Measurements from ENCODE around the gene SLC9A7.

The SLC9A7 gene

DNA sequence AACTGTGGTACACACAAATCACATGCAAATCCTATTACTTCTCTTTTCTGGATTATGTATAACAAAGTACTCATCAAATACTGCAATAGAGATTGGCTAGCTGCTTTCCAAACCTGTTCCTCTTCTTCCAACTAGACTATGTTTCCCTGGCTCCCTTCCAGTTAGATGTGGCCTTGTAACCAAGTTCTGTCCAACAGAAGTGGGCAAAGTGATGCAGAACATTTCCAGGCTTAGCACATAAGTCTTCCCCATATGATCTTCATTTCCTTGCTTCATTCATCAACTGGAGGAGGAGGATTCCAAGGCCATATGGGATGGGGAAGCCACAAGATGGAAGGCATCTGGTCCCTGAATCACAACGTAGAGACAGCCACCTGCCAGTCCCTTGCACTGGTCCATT, 8.0 kb downstream of the SLC9A7 start:
- Histone ChIP-seq H3K4me1 (ENCODE audit: low read depth, poor library complexity, severe bottlenecking) (no peaks in the 10 kb centered on the region), H3K4me2 (no peak overlapping the region), H2AFZ (ENCODE audit: low read depth) (no peak overlapping the region), H3K79me2 (ENCODE audit: insufficient read depth, low read depth) (no peaks in the 10 kb centered on the region), H4K20me1 (ENCODE audit: insufficient read depth) (no peaks in the 10 kb centered on the region), H3K27ac (no peak overlapping the region), H3K27me3 (ENCODE audit: insufficient read depth, low read depth) (no peaks in the 10 kb centered on the region), H3K36me3 (ENCODE audit: insufficient read depth) (no peaks in the 10 kb centered on the region), H3K4me3 (IDR thresholded peaks at IDR 0.05; ENCODE audit: insufficient read depth, low read depth, low read length) (no peak overlapping the region), H3K9ac (no peak overlapping the region)
- TF ChIP-seq, protein P1, sequence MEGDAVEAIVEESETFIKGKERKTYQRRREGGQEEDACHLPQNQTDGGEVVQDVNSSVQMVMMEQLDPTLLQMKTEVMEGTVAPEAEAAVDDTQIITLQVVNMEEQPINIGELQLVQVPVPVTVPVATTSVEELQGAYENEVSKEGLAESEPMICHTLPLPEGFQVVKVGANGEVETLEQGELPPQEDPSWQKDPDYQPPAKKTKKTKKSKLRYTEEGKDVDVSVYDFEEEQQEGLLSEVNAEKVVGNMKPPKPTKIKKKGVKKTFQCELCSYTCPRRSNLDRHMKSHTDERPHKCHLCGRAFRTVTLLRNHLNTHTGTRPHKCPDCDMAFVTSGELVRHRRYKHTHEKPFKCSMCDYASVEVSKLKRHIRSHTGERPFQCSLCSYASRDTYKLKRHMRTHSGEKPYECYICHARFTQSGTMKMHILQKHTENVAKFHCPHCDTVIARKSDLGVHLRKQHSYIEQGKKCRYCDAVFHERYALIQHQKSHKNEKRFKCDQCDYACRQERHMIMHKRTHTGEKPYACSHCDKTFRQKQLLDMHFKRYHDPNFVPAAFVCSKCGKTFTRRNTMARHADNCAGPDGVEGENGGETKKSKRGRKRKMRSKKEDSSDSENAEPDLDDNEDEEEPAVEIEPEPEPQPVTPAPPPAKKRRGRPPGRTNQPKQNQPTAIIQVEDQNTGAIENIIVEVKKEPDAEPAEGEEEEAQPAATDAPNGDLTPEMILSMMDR (conservative IDR thresholded peaks at IDR 0.05; ENCODE audit: low read depth, low read length) = no peak

DNA sequence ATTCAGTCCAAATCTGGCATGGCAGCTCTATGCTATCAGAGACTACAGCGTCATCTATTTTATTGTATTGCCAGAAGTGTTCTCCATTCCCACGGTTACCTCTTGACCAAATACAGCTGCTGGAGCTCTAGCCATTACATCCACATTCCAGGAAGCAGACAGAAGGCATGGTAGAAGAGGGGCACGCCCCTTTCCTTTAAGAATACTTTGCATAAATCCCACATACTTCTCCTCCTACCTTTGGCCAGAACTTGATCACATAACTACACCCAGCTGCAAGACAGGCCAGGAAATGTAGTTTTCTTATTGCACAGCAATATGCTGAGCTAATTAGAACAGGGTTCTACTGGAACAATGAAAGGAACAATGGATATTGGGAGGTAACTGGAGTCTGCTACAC, 14.9 kb downstream of the SLC9A7 start:
- H3K79me2 ChIP-seq (ENCODE audit: insufficient read depth, low read depth) = no peaks in the 10 kb centered on the region
- no peaks in the 10 kb centered on the region for H3K36me3 ChIP-seq (ENCODE audit: insufficient read depth)
- no peaks in the 10 kb centered on the region for H4K20me1 ChIP-seq (ENCODE audit: insufficient read depth)
- TF ChIP-seq, protein P1 (conservative IDR thresholded peaks at IDR 0.05; ENCODE audit: low read depth, low read length) = no peak
- no peak overlapping the region for H3K4me2 ChIP-seq
- H3K9ac ChIP-seq = no peak overlapping the region
- no peaks in the 10 kb centered on the region for H3K4me1 ChIP-seq (ENCODE audit: low read depth, poor library complexity, severe bottlenecking)
- no peak overlapping the region for H3K4me3 ChIP-seq (IDR thresholded peaks at IDR 0.05; ENCODE audit: insufficient read depth, low read depth, low read length)
- H3K27me3 ChIP-seq (ENCODE audit: insufficient read depth, low read depth) = no peaks in the 10 kb centered on the region
- no peak overlapping the region for H3K27ac ChIP-seq
- no peak overlapping the region for H2AFZ ChIP-seq (ENCODE audit: low read depth)

DNA sequence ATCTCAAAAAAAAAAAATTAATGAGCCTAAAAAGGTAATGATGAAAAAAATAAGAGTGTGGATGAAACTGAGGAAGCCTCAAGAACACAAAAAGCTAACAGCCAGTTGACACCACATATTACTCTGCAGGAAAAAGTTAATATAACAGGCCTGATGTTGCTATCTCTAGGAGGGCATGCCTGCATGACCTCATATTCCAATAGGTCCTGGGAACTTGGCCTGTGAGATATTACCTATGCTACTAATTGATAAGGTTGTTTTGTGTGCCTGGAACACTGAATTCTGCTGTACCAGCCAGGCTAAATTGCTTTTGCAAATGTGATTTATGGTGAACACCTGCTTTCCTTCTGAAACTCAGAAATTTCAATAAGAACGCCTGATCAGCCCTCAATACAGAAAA, 15.9 kb downstream of the SLC9A7 start:
- no peak overlapping the region for H2AFZ ChIP-seq (ENCODE audit: low read depth)
- no peak overlapping the region for H3K4me3 ChIP-seq (IDR thresholded peaks at IDR 0.05; ENCODE audit: insufficient read depth, low read depth, low read length)
- no peaks in the 10 kb centered on the region for H3K4me1 ChIP-seq (ENCODE audit: low read depth, poor library complexity, severe bottlenecking)
- no peaks in the 10 kb centered on the region for H3K36me3 ChIP-seq (ENCODE audit: insufficient read depth)
- H3K79me2 ChIP-seq (ENCODE audit: insufficient read depth, low read depth) = no peaks in the 10 kb centered on the region
- no peak overlapping the region for H3K4me2 ChIP-seq
- no peak overlapping the region for H3K9ac ChIP-seq
- TF ChIP-seq, protein P1 (conservative IDR thresholded peaks at IDR 0.05; ENCODE audit: low read depth, low read length) = no peak
- H4K20me1 ChIP-seq (ENCODE audit: insufficient read depth) = no peaks in the 10 kb centered on the region
- H3K27ac ChIP-seq = no peak overlapping the region
- no peaks in the 10 kb centered on the region for H3K27me3 ChIP-seq (ENCODE audit: insufficient read depth, low read depth)

DNA sequence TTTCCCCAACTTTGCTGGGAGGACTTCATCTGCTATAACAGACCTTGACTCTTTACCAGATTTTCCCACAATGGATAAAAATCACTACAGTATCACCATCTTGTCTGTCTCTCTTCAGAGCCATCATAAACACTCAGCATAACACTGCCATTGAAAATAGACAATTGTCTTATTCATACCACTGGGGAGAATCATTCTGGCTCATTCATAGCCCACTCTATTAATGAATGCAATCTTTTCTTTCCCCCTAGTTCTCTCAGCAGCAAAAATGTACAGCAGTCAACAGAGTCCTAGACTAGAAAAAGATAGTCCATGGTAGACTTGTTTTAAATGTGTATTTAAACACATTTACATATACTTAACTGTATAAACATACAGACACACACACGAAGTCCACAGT, 19.2 kb downstream of the SLC9A7 start:
- Histone ChIP-seq H3K4me2 (no peak overlapping the region), H4K20me1 (ENCODE audit: insufficient read depth) (no peaks in the 10 kb centered on the region)

More for the DNA sequence above, 19.2 kb downstream of the SLC9A7 start:
- H3K9ac ChIP-seq = no peak overlapping the region
- H3K4me1 ChIP-seq (ENCODE audit: low read depth, poor library complexity, severe bottlenecking) = no peaks in the 10 kb centered on the region
- no peak overlapping the region for H2AFZ ChIP-seq (ENCODE audit: low read depth)
- no peaks in the 10 kb centered on the region for H3K36me3 ChIP-seq (ENCODE audit: insufficient read depth)
- H3K27ac ChIP-seq = no peak overlapping the region
- H3K4me3 ChIP-seq (IDR thresholded peaks at IDR 0.05; ENCODE audit: insufficient read depth, low read depth, low read length) = no peak overlapping the region
- H3K79me2 ChIP-seq (ENCODE audit: insufficient read depth, low read depth) = no peaks in the 10 kb centered on the region
- H3K27me3 ChIP-seq (ENCODE audit: insufficient read depth, low read depth) = no peaks in the 10 kb centered on the region
- TF ChIP-seq, protein P1 (conservative IDR thresholded peaks at IDR 0.05; ENCODE audit: low read depth, low read length) = no peak

All from KMS-11 (cell line).